Activated CD8-positive, alpha-beta memory T cell treated with anti-CD3 and anti-CD28 coated beads for 4 hours (primary cell): Measurements from ENCODE around the gene EPSTI1.

ENCODE experiments used
- DNase-seq, 2 donors: peaks; one replicate each; pipeline ENCODE4 v3.0.0-alpha.2; 2020; ENCODE audit warnings: low read depth in 2 of 2

EPSTI1 gene

DNA sequence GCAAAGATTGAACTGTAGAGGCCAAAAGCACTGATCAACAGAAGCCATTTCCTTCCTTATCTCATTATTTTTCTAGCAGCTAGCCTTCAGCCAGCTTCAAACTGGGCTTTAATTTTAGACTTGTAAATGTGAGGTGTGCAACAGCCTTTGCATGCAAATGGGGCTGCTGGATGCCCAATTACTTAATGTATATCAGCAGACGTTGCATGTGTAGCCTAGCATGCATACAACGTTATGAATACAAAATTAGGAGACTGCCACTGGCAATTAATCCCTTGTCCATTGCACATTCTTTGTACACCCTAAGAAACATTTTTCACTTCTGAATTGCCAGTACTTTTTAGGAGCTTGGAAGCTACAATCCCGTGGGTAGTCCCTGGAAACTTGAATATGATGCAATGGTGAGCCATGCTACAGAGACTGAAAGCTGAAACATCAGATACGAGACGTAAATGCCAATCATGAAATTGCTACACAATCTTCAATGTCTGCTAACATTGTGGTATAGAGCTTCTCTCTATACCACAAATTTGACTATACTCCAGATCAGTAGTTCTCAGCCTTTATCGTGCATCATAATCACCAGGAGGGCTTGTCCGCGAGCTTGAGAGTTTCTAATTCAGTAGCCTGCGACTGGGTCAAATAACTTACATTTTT is 20.2 kb downstream of the EPSTI1 start:
- no peak for DNase-seq

DNA sequence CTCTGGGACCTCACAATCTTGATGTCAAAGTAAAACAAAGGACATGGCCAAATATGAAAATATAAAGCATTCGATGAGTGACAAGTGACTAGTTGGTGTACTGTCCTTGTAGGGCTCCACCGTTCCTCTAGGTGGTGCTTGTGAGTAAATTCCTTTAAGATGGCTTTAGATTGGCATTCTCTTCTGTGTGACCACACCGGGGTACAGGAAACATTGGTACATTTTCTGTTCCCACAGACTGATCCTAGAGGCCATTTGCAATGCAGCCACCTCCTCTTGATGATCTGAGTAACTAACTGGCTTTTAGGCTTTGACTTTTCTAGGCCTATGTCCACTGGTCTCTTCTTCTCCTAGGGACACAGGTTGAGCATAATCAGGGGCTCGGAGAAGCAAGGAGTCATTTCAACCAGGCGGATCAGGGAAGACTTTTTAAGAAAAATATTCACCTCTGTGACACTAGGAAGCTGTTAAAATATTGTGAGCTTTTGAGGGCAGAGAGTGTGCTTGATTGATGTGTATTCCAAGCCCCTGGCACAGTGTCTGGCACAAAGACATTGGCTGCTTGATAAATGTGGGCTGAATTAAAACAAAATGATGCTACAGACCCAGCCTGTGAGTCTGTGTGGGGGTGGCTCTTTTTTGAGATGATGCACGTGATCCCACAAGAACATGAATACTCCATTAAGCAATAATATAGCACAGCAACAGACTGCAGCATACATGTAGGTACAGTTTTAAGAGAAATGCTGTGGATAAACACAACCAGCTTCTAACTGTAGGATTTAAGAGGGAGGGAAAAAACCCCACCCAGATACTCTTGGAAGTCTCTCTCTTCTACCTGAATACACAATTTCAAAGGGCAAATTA is 21.0 kb downstream of the EPSTI1 start:
- peak in 1 of 2 donors; percentile 11 for DNase-seq

DNA sequence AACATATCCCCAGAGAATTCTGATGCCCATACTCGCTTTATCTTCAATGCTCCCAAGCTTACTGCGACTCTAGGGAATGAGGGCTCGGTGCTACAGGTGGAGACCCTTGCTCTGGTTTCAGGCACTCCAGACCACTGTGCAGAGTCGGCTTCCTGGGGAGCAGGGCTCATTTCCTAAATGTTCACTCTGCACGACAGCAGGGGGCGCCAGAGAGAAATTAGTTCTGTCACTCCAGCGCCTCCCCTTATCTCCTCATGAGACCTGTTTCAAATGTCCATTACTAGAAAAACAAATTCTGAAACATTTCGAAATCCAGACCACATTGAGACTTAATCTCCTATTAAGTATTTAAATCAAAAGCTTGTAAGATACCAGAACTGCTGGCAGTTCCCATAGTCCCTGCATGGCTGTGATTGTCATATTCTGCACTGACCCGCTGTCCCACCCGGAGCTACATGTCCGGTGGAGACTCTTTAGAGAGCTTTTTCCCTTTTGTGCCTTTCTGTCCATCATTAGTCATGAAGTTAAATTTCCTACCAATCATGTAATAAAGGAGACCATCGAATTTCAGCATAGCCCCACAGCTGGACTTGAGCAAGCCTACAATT is 22.4 kb downstream of the EPSTI1 start:
- peak; percentile 52 to 61 for DNase-seq

DNA sequence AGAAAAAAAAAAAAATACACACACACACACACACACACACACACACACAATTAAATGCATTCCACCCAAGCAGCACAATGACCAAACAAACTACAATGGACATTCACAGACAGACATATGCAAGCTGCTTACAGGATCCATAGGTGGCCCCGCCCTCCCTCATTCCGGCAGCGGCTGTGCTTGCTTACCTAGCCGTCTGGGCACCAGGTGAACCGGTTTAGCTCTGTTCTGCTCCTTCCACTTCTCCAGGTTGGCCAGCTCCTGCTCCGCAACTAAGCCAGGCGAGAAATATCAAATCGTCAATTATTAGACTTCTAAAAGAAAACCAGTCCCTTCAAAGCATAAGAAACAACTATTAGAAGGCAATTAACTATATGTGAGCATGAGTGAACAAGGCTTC is 23.1 kb downstream of the EPSTI1 start:
- DNase-seq: no peak

DNA sequence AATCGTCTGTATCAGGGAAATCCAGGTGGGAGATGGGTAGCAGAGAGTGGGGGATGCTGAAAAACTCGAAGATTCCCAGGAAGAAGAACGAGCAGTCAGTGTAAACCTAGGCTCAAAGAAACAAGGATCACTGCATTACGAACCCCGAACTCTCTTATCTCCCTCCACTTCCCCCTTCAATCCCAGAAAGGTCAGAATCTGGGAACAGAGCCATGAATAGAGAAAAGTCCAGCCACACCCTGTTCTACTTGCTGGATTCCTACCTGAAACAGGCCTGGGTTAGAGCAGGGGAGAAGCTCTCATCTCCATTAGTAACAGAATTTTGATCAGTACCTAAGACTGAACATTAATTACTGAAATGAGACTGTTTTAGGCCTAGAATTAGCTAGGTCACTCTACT is 24.4 kb downstream of the EPSTI1 start:
- no peak for DNase-seq

DNA sequence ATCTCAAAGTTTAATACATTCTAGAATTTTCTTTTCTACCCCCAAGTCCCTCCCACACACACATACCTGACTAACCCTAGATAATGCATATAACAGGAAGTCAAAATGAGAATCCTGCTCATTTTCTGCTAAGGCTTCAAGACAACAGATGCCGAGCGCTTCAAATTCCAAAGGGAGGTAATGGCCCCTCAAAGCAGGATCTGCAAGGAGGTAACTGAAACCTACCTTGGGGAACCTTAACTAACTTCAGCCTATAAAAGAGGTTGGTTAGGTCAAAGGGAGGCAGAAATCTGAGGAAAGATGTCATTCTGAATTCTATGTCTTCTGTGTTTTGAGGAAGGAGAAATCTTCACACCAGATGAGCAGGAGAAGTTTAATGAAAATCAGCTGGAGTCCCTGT is 26.8 kb downstream of the EPSTI1 start:
- no peak for DNase-seq

DNA sequence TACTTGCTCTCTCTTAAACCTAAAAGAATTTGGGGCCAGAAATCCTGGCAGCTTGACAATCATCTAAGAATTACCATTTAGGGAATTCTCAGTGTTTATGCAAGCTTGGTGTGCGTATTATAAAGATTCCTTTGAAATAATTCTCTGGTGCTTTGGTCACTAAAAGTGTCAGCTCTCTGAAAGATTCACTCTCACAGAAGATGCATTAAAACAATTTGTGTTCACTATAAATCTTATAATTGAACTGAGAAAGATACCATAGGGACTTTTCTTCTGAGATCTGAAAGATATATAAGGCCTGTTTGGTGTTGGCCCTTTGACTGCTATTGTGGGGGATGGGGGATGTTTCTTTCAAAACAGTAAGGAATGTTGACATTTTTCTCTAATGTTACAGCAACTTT is 27.3 kb downstream of the EPSTI1 start:
- DNase-seq: no peak

DNA sequence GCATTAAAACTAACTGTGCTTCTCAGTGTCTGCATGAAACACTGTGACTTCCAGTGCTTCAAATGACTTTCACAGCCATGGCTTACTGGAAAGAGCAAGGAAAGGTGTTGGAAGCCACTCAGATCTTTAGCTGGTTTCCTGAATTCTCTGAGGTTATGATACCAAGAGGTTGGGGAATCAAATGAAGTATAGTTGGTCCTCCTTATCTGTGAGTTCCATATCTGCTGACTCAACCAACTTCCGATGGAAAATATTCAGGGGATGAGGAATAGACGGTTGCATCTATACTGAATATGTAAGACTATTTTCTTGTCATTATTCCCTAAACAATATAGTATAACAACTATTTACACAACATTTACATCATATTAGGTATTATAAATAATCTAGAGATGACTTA is 32.4 kb downstream of the EPSTI1 start:
- DNase-seq: no peak

DNA sequence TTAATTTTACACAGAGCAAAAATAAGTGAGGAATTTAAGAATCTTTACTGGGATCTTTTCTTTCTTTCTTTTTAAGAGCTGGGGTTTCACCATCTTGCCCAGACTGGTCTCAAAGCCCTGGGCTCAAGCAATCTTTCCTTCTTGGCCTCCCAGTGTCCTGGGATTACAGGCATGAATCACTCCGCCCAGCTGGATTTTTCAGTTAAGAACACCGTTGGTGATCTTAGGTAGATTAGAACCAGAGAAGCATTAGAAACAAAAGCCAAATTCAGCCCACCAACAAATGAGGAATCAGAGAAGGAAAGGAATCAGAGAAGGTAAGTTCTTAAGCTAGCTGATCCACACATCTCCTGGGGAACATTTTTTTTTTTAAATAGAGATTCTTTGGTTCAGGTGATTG is 34.2 kb downstream of the EPSTI1 start:
- DNase-seq: no peak

DNA sequence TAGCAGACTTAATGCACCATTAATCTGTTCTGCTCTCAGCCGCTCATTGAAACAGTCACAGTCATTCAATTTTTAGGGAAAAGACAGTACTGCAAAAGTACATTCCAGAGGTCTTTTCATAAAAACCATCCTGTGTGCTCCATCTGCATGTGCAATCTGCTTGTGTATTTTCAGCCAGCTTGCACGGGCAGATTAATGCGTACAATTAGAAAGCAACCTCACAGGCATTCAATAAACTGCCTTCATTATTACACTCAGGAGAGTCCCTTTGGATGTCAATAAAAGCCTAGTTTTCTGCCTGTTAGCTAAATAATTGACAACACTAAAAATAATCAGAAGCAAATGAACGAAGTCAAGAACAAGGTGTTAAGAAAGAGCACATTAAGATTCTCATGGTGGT is 41.9 kb downstream of the EPSTI1 start:
- no peak for DNase-seq

DNA sequence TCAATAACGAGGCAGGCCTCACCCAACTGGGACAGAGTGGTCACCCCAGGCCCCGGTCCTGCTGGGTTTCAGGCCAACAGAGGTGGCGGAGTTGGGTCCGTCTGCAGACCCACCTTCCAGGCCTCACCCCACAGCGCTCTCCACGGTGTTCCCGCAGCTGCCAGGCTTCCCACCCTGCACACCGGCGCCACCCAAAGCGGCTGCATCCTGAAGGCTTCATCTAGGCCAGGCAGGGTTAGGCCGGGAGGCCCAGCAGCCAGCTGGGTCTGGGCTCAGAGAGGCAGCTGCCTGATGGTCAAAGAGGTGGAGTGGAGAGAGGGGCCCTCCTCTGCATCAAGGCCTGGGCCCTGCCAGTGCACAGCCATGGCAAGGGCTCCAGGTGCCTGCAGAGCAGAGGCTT is 44.1 kb downstream of the EPSTI1 start:
- DNase-seq: no peak

DNA sequence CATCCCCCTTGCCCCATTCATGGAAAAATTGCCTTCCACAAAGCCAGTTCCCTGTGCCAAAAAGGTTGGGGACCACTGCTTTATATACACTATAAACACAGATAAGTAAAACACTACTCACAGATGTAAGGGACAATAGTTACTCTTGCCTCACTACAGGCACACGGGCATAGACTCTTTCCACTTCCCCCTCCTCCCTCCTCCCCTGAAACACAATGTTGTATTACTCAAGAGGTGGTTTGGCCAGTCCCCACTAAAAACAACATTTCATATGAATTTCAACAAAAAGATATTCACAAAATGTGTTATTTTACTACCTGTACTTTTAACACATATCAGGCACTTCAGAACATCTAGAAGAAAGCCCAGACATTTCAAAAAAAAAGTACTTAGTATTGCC is 45.1 kb downstream of the EPSTI1 start:
- DNase-seq: no peak

DNA sequence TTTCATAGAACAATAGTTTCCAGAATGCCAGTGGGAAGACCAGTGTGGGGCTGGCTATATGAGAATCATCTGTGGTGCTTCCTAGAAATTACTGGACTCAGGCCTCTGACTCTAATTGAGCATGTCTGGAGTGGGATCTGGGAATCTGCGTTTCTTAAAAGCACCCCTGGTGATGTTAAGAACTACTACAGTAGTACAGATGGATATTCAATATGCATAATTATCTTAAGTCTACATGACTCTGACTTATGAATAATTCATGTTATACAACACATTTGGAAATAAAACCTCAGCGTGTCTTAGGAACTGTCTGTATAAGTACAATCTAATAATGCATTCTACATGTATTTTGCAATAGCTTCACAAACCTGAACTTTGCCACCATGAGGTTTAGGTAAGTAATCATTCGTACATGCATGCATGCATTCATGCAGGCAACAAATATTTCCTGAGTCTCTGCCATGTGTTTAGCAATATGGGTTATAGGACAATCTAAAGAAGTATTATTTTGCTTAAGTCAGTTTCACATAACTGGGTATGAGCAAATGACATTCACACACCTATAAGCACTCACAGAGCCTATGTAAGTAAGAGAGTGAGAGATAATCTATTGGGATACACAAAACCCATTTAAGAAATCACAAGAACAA is 62.0 kb downstream of the EPSTI1 start:
- DNase-seq: no peak

DNA sequence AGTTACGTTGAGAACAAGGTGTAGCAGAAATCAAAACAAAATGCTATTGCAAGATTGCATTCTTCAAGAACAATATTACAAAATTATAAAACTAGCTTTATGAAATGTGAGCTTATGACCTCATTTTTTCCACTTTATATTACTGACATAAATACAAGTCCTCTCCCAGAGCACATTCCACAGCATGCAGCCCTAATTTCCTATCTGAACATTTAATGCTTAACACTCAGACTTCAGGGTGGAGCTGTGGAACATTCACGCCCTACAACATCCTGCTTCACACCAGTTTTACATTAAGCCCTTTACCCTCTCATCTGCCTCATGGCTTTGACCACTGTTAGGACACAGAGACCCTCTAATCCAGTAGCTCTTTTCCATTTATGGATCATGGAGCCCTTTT is 65.5 kb downstream of the EPSTI1 start:
- DNase-seq: no peak

DNA sequence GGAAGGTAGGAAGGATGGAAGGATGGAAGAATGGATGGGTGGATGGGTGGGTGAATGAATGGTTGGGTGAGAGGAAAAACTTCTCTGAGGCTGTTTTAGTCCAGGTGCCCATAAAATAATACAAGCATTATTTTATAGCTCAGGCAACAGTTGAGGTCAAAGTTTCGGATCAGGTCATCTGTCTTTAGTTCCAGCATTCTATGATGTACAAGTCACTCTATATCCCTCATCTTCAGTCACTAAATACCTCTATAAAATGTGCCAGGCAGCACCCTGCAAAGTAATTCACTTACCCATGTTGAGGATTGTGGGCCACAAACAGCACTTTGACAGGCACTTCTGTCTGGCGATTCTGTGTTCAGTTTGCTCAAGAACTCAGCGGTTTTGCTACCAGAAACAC is 66.0 kb downstream of the EPSTI1 start:
- no peak for DNase-seq

DNA sequence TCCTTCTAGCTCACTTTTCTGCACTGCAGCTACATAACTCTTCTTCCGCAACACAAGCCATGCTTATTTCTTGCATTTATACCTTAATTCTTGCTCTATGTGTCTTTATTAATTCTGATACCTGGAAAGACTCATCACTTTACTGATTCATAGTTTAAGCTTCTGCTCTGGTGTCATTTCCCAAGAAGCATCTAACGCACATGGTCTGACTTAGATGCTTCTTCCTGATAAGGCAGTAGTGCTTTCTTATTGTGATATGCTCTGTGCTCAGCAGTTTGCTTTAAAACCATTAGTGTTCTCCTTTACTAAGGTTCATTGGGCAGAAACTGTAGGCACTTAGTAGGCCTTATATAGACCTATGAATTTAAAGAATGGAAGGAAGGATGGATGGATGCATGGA is 66.4 kb downstream of the EPSTI1 start:
- no peak for DNase-seq

DNA sequence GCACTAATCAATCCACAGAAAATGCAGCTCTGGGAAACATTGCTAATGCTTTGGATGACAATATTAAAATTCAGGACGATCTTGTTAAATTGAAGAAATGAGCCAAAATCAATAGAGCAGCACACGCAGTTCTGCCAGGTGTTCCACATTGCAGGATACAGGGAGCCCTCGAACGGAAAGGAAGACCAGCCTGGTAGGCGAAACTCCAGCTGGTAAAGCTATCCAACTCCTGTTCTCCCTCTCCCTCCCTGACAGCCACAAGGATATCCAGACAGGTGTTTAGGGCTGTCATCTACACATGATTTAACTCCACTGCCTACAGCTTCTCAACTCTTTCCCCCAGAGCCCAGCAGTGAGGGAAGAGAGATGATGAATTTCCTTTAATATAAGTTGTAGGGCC is 67.7 kb downstream of the EPSTI1 start:
- no peak for DNase-seq

DNA sequence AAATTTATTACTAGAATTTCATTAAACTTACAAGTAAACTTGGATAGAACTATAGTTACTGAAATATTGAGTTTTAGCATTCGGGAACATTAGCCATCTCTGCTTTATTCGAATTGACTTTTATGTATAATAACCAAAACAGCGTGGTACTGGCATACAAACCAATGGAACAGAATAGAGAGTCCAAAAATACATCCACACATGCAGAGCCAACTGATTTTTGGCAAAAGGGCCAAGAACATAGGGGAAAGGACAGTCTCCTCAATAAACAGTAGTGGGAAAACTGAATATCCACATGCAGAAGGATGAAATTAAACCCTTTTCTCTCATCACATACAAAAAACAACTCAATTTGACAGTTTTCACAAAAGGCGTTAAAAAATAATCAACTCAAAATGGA is 84.3 kb downstream of the EPSTI1 start:
- DNase-seq: no peak

DNA sequence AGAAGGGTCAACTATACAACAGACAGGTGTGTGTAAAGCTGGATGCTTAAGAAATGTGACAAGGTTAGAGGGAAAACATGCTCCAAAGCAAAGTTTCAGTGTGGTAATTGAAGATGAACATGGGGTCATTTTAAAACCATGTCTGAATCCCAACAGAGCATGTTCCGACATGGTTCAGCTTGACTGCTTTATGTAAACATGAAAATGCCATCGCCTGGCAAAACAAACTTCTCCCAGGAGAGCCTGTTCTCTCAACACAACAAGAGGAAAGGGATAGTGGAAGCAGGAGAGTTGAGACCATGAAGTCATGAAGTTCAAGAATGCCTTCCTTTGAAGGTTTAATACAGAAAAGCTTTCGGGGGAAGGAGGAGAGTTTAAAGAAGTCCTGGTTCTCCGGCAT is 85.8 kb downstream of the EPSTI1 start:
- no peak for DNase-seq

DNA sequence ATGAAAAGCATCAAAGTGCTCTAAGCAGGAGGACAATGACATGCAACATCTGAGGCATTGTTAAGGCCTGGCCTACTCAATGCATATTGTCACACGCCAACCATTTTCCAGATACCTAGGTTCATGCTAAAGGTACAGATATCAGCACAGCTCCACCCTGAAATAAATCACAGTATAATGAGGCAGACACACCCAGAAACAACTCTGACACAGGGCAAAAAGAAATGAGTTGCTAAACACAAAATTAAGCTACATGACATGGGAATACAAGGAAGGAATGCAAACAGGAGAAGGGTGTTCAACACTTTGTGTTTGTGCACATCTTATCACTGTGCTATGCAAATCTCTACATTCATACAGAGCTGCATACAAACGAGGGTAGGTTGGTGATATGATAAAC is 86.5 kb downstream of the EPSTI1 start:
- no peak for DNase-seq

DNA sequence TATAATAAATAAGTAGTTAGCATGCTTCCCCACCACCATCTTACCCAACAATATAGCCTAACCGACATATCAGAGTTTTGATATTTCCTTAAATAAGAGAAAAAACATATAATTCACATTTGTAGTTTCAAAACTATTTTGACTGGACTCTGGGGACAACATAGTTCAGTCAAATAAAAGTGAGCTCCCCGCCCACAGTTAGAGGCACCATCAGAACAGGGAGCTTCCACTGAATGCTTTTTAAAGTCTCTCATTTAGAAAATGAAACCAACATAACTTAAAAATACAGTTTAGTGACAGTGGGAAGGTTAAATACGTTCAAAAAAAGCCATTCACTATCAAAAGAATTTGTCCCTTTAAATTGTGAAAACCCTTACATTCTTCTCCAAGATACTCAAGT is 92.8 kb downstream of the EPSTI1 start:
- no peak for DNase-seq

DNA sequence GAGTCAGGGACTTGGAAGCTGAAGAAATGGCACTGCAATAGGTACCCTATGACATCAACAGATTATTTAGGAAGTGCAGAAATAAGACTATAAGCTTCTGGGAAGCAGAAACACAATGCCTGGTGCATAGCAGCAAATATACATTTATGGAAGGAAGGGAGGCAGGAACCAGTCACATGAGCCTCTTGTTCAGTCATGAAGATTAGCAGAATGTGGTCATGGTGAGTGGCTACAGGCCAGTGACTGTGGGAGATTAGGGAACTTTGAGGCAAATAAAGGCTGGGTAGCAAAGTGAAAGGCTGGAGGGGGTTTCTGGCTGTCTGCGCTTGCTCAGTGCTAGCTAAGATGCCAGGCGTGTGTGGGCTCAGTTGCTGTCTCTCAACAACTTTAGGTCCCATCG is 96.3 kb downstream of the EPSTI1 start:
- DNase-seq: no peak
